GM12878 (cell line): Measurements from ENCODE around the gene UBQLN1. TPM values are rescaled to one million over a fixed set of nuclear protein-coding genes. Genes with fewer than 3 reads are reported as not detected.

Experiments used
- ATF7 ChIP-seq: fragments of 450-650 bp; IDR thresholded peaks from 2 replicates; pipeline ENCODE4 v1.6.1; 2016; ENCODE audit warnings: low read depth, mild to moderate bottlenecking
- BMI1 ChIP-seq: fragments of 450-650 bp; IDR thresholded peaks from 2 replicates; pipeline ENCODE4 v1.6.1; 2016; ENCODE audit warnings: mild to moderate bottlenecking, moderate library complexity, borderline replicate concordance
- CBX3 ChIP-seq: fragments of 200-600 bp; sonication (generic); IDR thresholded peaks from 2 replicates; pipeline ENCODE4 v1.6.1; 2016; ENCODE audit warnings: low read depth, borderline replicate concordance
- FOXK2 ChIP-seq: fragments of 450-650 bp; IDR thresholded peaks from 2 replicates; pipeline ENCODE4 v1.6.1; 2017; ENCODE audit warnings: mild to moderate bottlenecking, moderate library complexity
- HDAC6 ChIP-seq: fragments of 200-600 bp; sonication (generic); IDR thresholded peaks from one replicate; pipeline ENCODE4 v1.8.0; 2017; ENCODE audit warnings: antibody characterized with exemption; ENCODE audit not compliant: unreplicated experiment
- IRF5 ChIP-seq: fragments of 450-650 bp; IDR thresholded peaks from 2 replicates; pipeline ENCODE4 v1.6.1; 2017; ENCODE audit warnings: borderline replicate concordance
- MEF2B ChIP-seq: fragments of 450-650 bp; IDR thresholded peaks from 2 replicates; pipeline ENCODE4 v1.6.1; 2018; ENCODE audit warnings: mild to moderate bottlenecking, moderate library complexity; ENCODE audit not compliant: partially characterized antibody, poor library complexity, severe bottlenecking
- MTA2 ChIP-seq: fragments of 450-650 bp; IDR thresholded peaks from 2 replicates; pipeline ENCODE4 v1.6.1; 2016; ENCODE audit warnings: low read depth, mild to moderate bottlenecking, moderate library complexity
- NBN ChIP-seq: fragments of 450-650 bp; IDR thresholded peaks from 2 replicates; pipeline ENCODE4 v1.6.1; 2016
- NFIC ChIP-seq: IDR thresholded peaks from 2 replicates; pipeline ENCODE4 v1.6.1; 2012; ENCODE audit warnings: low read depth, mild to moderate bottlenecking, inconsistent platforms, low read length, moderate library complexity
- NR2C2 ChIP-seq: IDR thresholded peaks from 2 replicates; pipeline ENCODE4 v1.6.1; 2011; ENCODE audit warnings: borderline replicate concordance, low read depth; ENCODE audit not compliant: control insufficient read depth, insufficient read length
- NRF1 ChIP-seq: conservative IDR thresholded peaks from 2 replicates; pipeline ENCODE4 v1.6.1; 2011; ENCODE audit warnings: mild to moderate bottlenecking, low read depth, low read length, improper control_type of control experiment
- RUNX3 ChIP-seq: IDR thresholded peaks from 2 replicates; pipeline ENCODE4 v1.6.1; 2012; ENCODE audit warnings: low read length, inconsistent platforms
- SREBF2 ChIP-seq: IDR thresholded peaks from 2 replicates; pipeline ENCODE4 v1.6.1; 2012; ENCODE audit warnings: mild to moderate bottlenecking, low read length
- TARDBP ChIP-seq: IDR thresholded peaks from 2 replicates; pipeline ENCODE4 v1.6.1; 2016; ENCODE audit warnings: borderline replicate concordance
- TBL1XR1 ChIP-seq: IDR thresholded peaks from 2 replicates; pipeline ENCODE4 v1.6.1; 2012; ENCODE audit warnings: low read depth, low read length, improper control_type of control experiment
- YBX1 ChIP-seq: fragments of 450-650 bp; IDR thresholded peaks from 2 replicates; pipeline ENCODE4 v1.6.1; 2016; ENCODE audit warnings: antibody characterized with exemption
- ZBTB4 ChIP-seq: fragments of 450-650 bp; formaldehyde crosslinking; IDR thresholded peaks from 2 replicates; pipeline ENCODE4 v1.4.0; 2022; ENCODE audit warnings: mild to moderate bottlenecking, moderate library complexity
- ZNF217 ChIP-seq: fragments of 450-650 bp; IDR thresholded peaks from 2 replicates; pipeline ENCODE4 v1.6.1; 2017; ENCODE audit warnings: antibody characterized with exemption, mild to moderate bottlenecking
- ZNF622 ChIP-seq: fragments of 450-650 bp; IDR thresholded peaks from 2 replicates; pipeline ENCODE4 v1.6.1; 2017; ENCODE audit warnings: mild to moderate bottlenecking, inconsistent platforms
- ZNF687 ChIP-seq: fragments of 450-650 bp; IDR thresholded peaks from 2 replicates; pipeline ENCODE4 v1.6.1; 2017; ENCODE audit warnings: mild to moderate bottlenecking, moderate library complexity
- ZSCAN29 ChIP-seq: fragments of 450-650 bp; IDR thresholded peaks from 2 replicates; pipeline ENCODE4 v1.6.1; 2017; ENCODE audit warnings: mild to moderate bottlenecking, moderate library complexity
- polyA plus RNA-seq, 11 experiments: library from polyadenylated mRNA; depleted of rRNA in 4 of 11; unstranded in 6 of 11; stranded (reverse) in 5 of 11; fragments of >200 nt; fragmentation: Nextera tagmentation in 4 of 11; fragmentation: Illumina TruSeq in 1 of 11; extraction: Ambion mirVana in 4 of 11; extraction: Trizol in 1 of 11; gene quantifications; 1 replicate in 1 of 11; 2 replicates in 10 of 11; pipeline versions ENCODE4 v1.2.1 to v1.2.3, GENCODE V29; 2011 to 2016; ENCODE audit warnings: inconsistent platforms in 2 of 11, missing spikeins in 2 of 11, low read depth in 1 of 11
- total RNA-seq, 4 experiments: library from RNA; depleted of rRNA in 3 of 4; stranded (reverse); fragments of >200 nt in 3 of 4; fragmentation: Illumina TruSeq in 1 of 4; extraction: Trizol in 1 of 4; gene quantifications; 2 replicates each; pipeline versions ENCODE4 v1.2.1 to v1.2.3, GENCODE V29; 2013 to 2021

UBQLN1 gene
- total and polyA plus RNA-seq, 10 of the 15 experiments (the other 5 are each of a cell fraction or from before 2014, with no cell fraction given), result 12.4 to 118 (median 66.1) TPM

- no peak for TF ChIP-seq SREBF2
- no peak for TF ChIP-seq HDAC6
- TF ChIP-seq MTA2, result no peak; the same call in 1 of the 2 replicates
- peak; percentile 4 for TF ChIP-seq RUNX3
- no peak for TF ChIP-seq FOXK2
- TF ChIP-seq ZSCAN29, result no peak
- TF ChIP-seq ZNF217, result no peak
- TF ChIP-seq CBX3, result no peak
- TF ChIP-seq NFIC, result peak; percentile 53; the same call in 1 of the 2 replicates
- peak; percentile 63 for TF ChIP-seq NRF1
- no peak for TF ChIP-seq ZBTB4 (CRISPR knock-in tag)
- TF ChIP-seq IRF5, result no peak
- TF ChIP-seq NBN, result peak; percentile 100
- TF ChIP-seq ZNF687, result peak; percentile 72; the same call in 1 of the 2 replicates
- TF ChIP-seq YBX1, result no peak
- TF ChIP-seq ZNF622, result no peak
- peak; percentile 26 for TF ChIP-seq MEF2B
- TF ChIP-seq ATF7, result peak; percentile 99
- no peak for TF ChIP-seq BMI1
- TF ChIP-seq NR2C2, result no peak
- TF ChIP-seq TBL1XR1, result no peak
- TF ChIP-seq TARDBP, result 0 out of 2 replicates have a peak, but pooled peaks have one; percentile 70
These were observed at the start of gene UBQLN1 (continued) for GRCh38 chr9:83707768-83708514.
